T-helper 17 cell (primary cell): ENCODE measurements around the gene PWWP2B. TPM values are rescaled to one million over a fixed set of nuclear protein-coding genes. Genes with fewer than 3 reads are reported as not detected.

Experiments
- ATAC-seq: fragments of 150-1000 bp; cut with Tn5 transposase; 2 replicates; pipeline ENCODE4 v1.10.0; 2021; ENCODE audit warnings: mild to moderate bottlenecking, moderate library complexity
- DNase-seq, 3 donors: peaks; one replicate each; pipeline versions ENCODE4 v3.0.0 to v3.0.0-alpha.2; 2020 to 2021
- H3K9me3 ChIP-seq: one replicate; pipeline ENCODE4 v1.7.0; 2013; ENCODE audit warnings: low read length, mild to moderate bottlenecking; ENCODE audit not compliant: control insufficient read depth, poor library complexity, severe bottlenecking
- H3K27ac Mint-ChIP-seq: one replicate; pipeline ENCODE4 v1.8.0; 2022; ENCODE audit warnings: mild to moderate bottlenecking, moderate library complexity, mixed read lengths
- H3K27me3 Mint-ChIP-seq: one replicate; pipeline ENCODE4 v1.8.0; 2022; ENCODE audit warnings: mixed read lengths
- H3K36me3 Mint-ChIP-seq: one replicate; pipeline ENCODE4 v1.8.0; 2022; ENCODE audit warnings: low read depth, mixed read lengths
- H3K4me1 Mint-ChIP-seq: one replicate; pipeline ENCODE4 v1.8.0; 2022; ENCODE audit warnings: mild to moderate bottlenecking, mixed read lengths
- H3K4me3 Mint-ChIP-seq: one replicate; pipeline ENCODE4 v1.8.0; 2022; ENCODE audit warnings: mild to moderate bottlenecking, moderate library complexity, mixed read lengths
- total RNA-seq, 4 donors: library from RNA in 2 of 4; stranded (reverse) in 2 of 4; gene quantifications; one replicate each; pipeline ENCODE4 v1.2.3 and lab custom pipeline; 2022 to 2026

The PWWP2B gene
- total RNA-seq, 2 donors from 2014 or later: 15.7 to 16.7 TPM

- H3K9me3 ChIP-seq: no peaks in the 10 kb centered on the region
- Mint-ChIP-seq H3K4me3 (peak overlapping the region; percentile 61), H3K27me3 (no peaks in the 10 kb centered on the region), H3K4me1 (peaks cover 8% of the 10 kb centered on the region), H3K36me3 (no peaks in the 10 kb centered on the region), H3K27ac (no peak overlapping the region)
- ATAC-seq (peak; percentile 62), DNase-seq (no peak)
These were observed 24.2 kb downstream of the PWWP2B start for GRCh38 chr10:132420981-132421846.

GRCh38 chr10:132421847-132422751 is 25.1 kb downstream of the PWWP2B start:
- DNase-seq (no peak), ATAC-seq (peak; percentile 3)
- no peaks in the 10 kb centered on the region for H3K9me3 ChIP-seq
- Mint-ChIP-seq H3K27ac (no peak overlapping the region), H3K4me1 (peaks cover 8% of the 10 kb centered on the region), H3K36me3 (no peaks in the 10 kb centered on the region), H3K4me3 (peak overlapping the region; percentile 61), H3K27me3 (no peaks in the 10 kb centered on the region)

GRCh38 chr10:132422903-132423825 is 26.2 kb downstream of the PWWP2B start:
- H3K27me3 Mint-ChIP-seq: no peaks in the 10 kb centered on the region
- H3K4me3 Mint-ChIP-seq: peak overlapping the region; percentile 33
- DNase-seq (no peak), ATAC-seq (peak; percentile 47)
- peaks cover 8% of the 10 kb centered on the region for H3K4me1 Mint-ChIP-seq
- no peak overlapping the region for H3K27ac Mint-ChIP-seq
- H3K36me3 Mint-ChIP-seq: no peaks in the 10 kb centered on the region
- no peaks in the 10 kb centered on the region for H3K9me3 ChIP-seq

GRCh38 chr10:132423966-132424861 is 27.2 kb downstream of the PWWP2B start:
- Mint-ChIP-seq H3K27ac (no peak overlapping the region), H3K27me3 (no peaks in the 10 kb centered on the region), H3K36me3 (no peaks in the 10 kb centered on the region), H3K4me1 (peaks cover 7% of the 10 kb centered on the region), H3K4me3 (no peak overlapping the region)
- no peak for ATAC-seq
- no peaks in the 10 kb centered on the region for H3K9me3 ChIP-seq
- DNase-seq: no peak

- no peaks in the 10 kb centered on the region for H3K9me3 ChIP-seq
- no peak overlapping the region for H3K27ac Mint-ChIP-seq
- no peak for ATAC-seq
- H3K36me3 Mint-ChIP-seq: no peaks in the 10 kb centered on the region
- H3K4me3 Mint-ChIP-seq: no peak overlapping the region
- peaks cover 10% of the 10 kb centered on the region for H3K4me1 Mint-ChIP-seq
- no peak for DNase-seq
- no peaks in the 10 kb centered on the region for H3K27me3 Mint-ChIP-seq
These were observed 28.2 kb downstream of the PWWP2B start for GRCh38 chr10:132425029-132425756.

GRCh38 chr10:132425757-132426155 is 28.8 kb downstream of the PWWP2B start:
- no peaks in the 10 kb centered on the region for H3K9me3 ChIP-seq
- peaks cover 9% of the 10 kb centered on the region for H3K4me1 Mint-ChIP-seq
- H3K27ac Mint-ChIP-seq: no peak overlapping the region

GRCh38 chr10:132427006-132427771 is 30.2 kb downstream of the PWWP2B start:
- Mint-ChIP-seq H3K36me3 (no peaks in the 10 kb centered on the region), H3K4me1 (peaks cover 7% of the 10 kb centered on the region), H3K4me3 (no peak overlapping the region), H3K27me3 (no peaks in the 10 kb centered on the region), H3K27ac (no peak overlapping the region)
- no peak for DNase-seq
- no peak for ATAC-seq
- H3K9me3 ChIP-seq: no peaks in the 10 kb centered on the region

More at GRCh38 chr10:132425757-132426155, 28.8 kb downstream of the PWWP2B start:
- Mint-ChIP-seq H3K27me3 (no peaks in the 10 kb centered on the region), H3K4me3 (no peak overlapping the region), H3K36me3 (no peaks in the 10 kb centered on the region)
- ATAC-seq (no peak), DNase-seq (no peak)

- H3K4me3 Mint-ChIP-seq: no peak overlapping the region
- no peaks in the 10 kb centered on the region for H3K36me3 Mint-ChIP-seq
- no peaks in the 10 kb centered on the region for H3K27me3 Mint-ChIP-seq
- ATAC-seq: peak; percentile 14
- peaks cover 7% of the 10 kb centered on the region for H3K4me1 Mint-ChIP-seq
- DNase-seq: no peak
- H3K9me3 ChIP-seq: no peaks in the 10 kb centered on the region
- H3K27ac Mint-ChIP-seq: no peak overlapping the region
These were observed 31.0 kb downstream of the PWWP2B start for GRCh38 chr10:132427939-132428367.

- no peak overlapping the region for H3K27ac Mint-ChIP-seq
- DNase-seq: no peak
- no peak overlapping the region for H3K4me3 Mint-ChIP-seq
- no peaks in the 10 kb centered on the region for H3K9me3 ChIP-seq
- peaks cover 7% of the 10 kb centered on the region for H3K4me1 Mint-ChIP-seq
- no peaks in the 10 kb centered on the region for H3K27me3 Mint-ChIP-seq
- ATAC-seq: no peak
- H3K36me3 Mint-ChIP-seq: no peaks in the 10 kb centered on the region
These were observed 31.5 kb downstream of the PWWP2B start for GRCh38 chr10:132428486-132428995.

GRCh38 chr10:132429281-132430230 is 32.6 kb downstream of the PWWP2B start:
- H3K27me3 Mint-ChIP-seq: no peaks in the 10 kb centered on the region
- DNase-seq (no peak), ATAC-seq (no peak)
- peaks cover 10% of the 10 kb centered on the region for H3K4me1 Mint-ChIP-seq
- H3K4me3 Mint-ChIP-seq: no peak overlapping the region
- H3K36me3 Mint-ChIP-seq: no peaks in the 10 kb centered on the region
- H3K9me3 ChIP-seq: no peaks in the 10 kb centered on the region
- H3K27ac Mint-ChIP-seq: no peak overlapping the region
